Esophagus squamous epithelium (tissue), 4 donors: ENCODE results near the gene DOCK1.

Experiments used
- CTCF ChIP-seq, 6 experiments: fragments of 450-650 bp in 4 of 6; fragments of 200-600 bp in 2 of 6; sonication (generic) in 2 of 6; IDR thresholded peaks; one replicate each; pipeline ENCODE4 v1.5.1; 2016 to 2019; ENCODE audit warnings: antibody characterized with exemption in 6 of 6, mild to moderate bottlenecking in 4 of 6, moderate library complexity in 4 of 6
- POLR2A ChIP-seq, 4 donors: fragments of 450-650 bp; IDR thresholded peaks; one replicate each; pipeline ENCODE4 v1.6.1; 2017; ENCODE audit warnings: antibody characterized with exemption in 4 of 4, mild to moderate bottlenecking in 4 of 4, moderate library complexity in 3 of 4

- TF ChIP-seq CTCF (IDR thresholded peaks at IDR 0.05) (no peak), POLR2A (IDR thresholded peaks at IDR 0.05) (no peak)
These were observed 58.1 kb downstream of the DOCK1 start for GRCh38 chr10:126963354-126963753.
